Measurements from ENCODE around the gene C1orf52.

Gene C1orf52

GRCh38 chr1:85201340-85202091 is 57.9 kb downstream of the C1orf52 start:
- no peak for TF ChIP-seq CTCF (IDR thresholded peaks at IDR 0.05; ENCODE audit: control insufficient read depth, insufficient read depth, low read depth, low read length, missing control alignments)
- DNase-seq (ENCODE audit: low read depth), result no peak
- H3K4me3 ChIP-seq (ENCODE audit: control insufficient read depth, low read depth, low read length), result peak overlapping the region; percentile 91

DNA sequence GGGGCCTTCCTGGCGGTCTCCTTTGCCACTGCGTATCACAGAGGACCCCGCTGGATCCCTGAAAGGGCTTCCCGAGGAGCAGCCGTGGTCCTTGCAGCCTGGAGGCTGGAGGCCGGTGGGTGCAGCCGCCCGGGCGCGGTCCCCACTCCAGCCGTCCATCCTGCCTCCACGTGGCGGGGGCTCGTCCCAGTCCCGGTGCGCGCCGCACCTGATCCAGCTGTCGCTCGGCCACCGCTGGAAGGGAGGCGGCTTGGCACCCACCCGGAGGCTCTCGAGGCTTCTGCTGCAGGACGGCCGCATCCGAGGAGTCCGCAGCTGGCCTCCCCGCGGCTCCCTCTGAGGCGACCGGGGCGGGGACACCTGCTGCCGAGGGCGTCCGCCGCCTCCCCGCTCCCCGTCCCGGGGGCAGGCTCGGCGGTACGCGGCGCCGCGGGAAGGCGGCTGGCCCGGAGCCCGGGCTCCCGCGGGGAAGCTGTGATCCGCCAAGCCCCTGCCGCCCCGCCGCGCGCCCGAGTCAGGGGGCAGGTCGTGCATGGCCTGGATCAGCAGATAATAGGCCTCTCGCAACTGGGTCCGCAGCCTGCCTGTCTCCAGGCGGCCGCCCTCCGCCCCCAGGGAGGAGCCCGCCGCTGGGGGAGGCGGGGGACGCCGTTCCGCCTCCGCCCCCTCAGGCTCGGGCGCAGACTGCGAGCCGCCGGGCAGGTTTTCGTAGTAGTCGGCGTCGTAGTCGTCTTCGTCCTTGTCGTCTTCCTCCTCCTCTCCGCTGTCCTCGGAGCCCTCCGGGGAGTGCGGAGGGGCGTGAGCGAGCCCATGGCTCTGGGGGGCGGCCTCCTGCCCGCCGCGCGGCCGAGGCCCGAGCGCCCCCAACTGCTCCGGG is 58.8 kb downstream of the C1orf52 start, which contains the start of gene SYDE2:
Gene SYDE2 (minus strand): TSS at position 554 of the 877 bp plus-strand sequence. CDS start 20 bp downstream, at position 534.
- TF ChIP-seq CTCF (IDR thresholded peaks at IDR 0.05; ENCODE audit: control insufficient read depth, insufficient read depth, low read depth, low read length, missing control alignments), result no peak
- DNase-seq (ENCODE audit: low read depth), result no peak
- peak within 1 kb of the TSS; percentile 91 for H3K4me3 ChIP-seq (ENCODE audit: control insufficient read depth, low read depth, low read length)

All from AG09309 (cell line).